SU-DHL-6 (cell line): ENCODE data around the gene TELO2.

Experiments used
- H2AFZ ChIP-seq: fragments of 200-600 bp; sonication (generic); 2 replicates; pipeline ENCODE4 v1.6.1; 2014; ENCODE audit warnings: low read depth, mild to moderate bottlenecking, moderate library complexity, mixed read lengths, antibody characterized with exemption, low read length; ENCODE audit not compliant: severe bottlenecking
- H3F3A ChIP-seq: fragments of 200-600 bp; shearing (Covaris generic); 2 replicates; pipeline ENCODE4 v1.6.0; 2016; ENCODE audit warnings: antibody characterized with exemption, mild to moderate bottlenecking; ENCODE audit not compliant: insufficient read depth
- H3K27ac ChIP-seq: fragments of 200-600 bp; sonication (generic); 2 replicates; pipeline ENCODE4 v1.5.1; 2016; ENCODE audit warnings: low read depth, mild to moderate bottlenecking, low read length, moderate library complexity, mixed read lengths
- H3K27me3 ChIP-seq: fragments of 200-600 bp; sonication (generic), shearing (Covaris generic); 2 replicates; pipeline ENCODE4 v1.6.0; 2014; ENCODE audit warnings: mild to moderate bottlenecking, low read length
- H3K36me3 ChIP-seq: fragments of 200-600 bp; sonication (generic); 2 replicates; pipeline ENCODE4 v1.6.1; 2014; ENCODE audit warnings: mild to moderate bottlenecking, low read length, mixed read lengths
- H3K4me2 ChIP-seq: fragments of 300-600, 200-600 bp; shearing (Covaris generic), sonication (generic); 2 replicates; pipeline ENCODE4 v1.6.0; 2014; ENCODE audit warnings: low read length, low read depth, mild to moderate bottlenecking; ENCODE audit not compliant: poor library complexity, severe bottlenecking
- H3K4me3 ChIP-seq: fragments of 200-600 bp; sonication (generic); 2 replicates; pipeline ENCODE4 v1.5.1; 2014; ENCODE audit warnings: antibody characterized with exemption, low read length, mild to moderate bottlenecking, mixed read lengths; ENCODE audit not compliant: insufficient read depth, poor library complexity, severe bottlenecking
- H3K79me2 ChIP-seq: fragments of 200-600 bp; sonication (generic); 2 replicates; pipeline ENCODE4 v1.6.1; 2014; ENCODE audit warnings: mild to moderate bottlenecking, low read length, moderate library complexity; ENCODE audit not compliant: insufficient read depth
- H3K9ac ChIP-seq: fragments of 200-600 bp; sonication (generic); 2 replicates; pipeline ENCODE4 v1.7.0; 2014; ENCODE audit warnings: mild to moderate bottlenecking, low read length
- H3K9me2 ChIP-seq: fragments of 200-600 bp; sonication (generic); replicated peaks from 2 replicates; pipeline ENCODE4 v1.6.1; 2014; ENCODE audit warnings: low read length; ENCODE audit not compliant: insufficient read depth
- H3K9me3 ChIP-seq: fragments of 200-600 bp; sonication (generic); 2 replicates; pipeline ENCODE4 v1.6.1; 2014; ENCODE audit warnings: low read length, mixed read lengths; ENCODE audit not compliant: insufficient read depth
- H4K20me1 ChIP-seq: fragments of 200-600 bp; sonication (generic); 2 replicates; pipeline ENCODE4 v1.6.1; 2014; ENCODE audit warnings: low read depth, mild to moderate bottlenecking, antibody characterized with exemption, low read length, moderate library complexity, mixed read lengths
- EZH2phosphoT487 ChIP-seq: fragments of 200-600 bp; sonication (generic), shearing (Covaris generic); conservative IDR thresholded peaks from 2 replicates; pipeline ENCODE4 v1.6.1; 2018; ENCODE audit warnings: mild to moderate bottlenecking, antibody characterized with exemption, low read length, moderate library complexity, mixed read lengths
- TF ChIP-seq, protein P1 (sequence below): fragments of 200-600 bp; sonication (generic); IDR thresholded peaks from one replicate; pipeline ENCODE4 v1.5.1; 2017; ENCODE audit warnings: antibody characterized with exemption, mild to moderate bottlenecking, low read length, moderate library complexity; ENCODE audit not compliant: insufficient read depth, poor library complexity, severe bottlenecking

Gene TELO2

DNA sequence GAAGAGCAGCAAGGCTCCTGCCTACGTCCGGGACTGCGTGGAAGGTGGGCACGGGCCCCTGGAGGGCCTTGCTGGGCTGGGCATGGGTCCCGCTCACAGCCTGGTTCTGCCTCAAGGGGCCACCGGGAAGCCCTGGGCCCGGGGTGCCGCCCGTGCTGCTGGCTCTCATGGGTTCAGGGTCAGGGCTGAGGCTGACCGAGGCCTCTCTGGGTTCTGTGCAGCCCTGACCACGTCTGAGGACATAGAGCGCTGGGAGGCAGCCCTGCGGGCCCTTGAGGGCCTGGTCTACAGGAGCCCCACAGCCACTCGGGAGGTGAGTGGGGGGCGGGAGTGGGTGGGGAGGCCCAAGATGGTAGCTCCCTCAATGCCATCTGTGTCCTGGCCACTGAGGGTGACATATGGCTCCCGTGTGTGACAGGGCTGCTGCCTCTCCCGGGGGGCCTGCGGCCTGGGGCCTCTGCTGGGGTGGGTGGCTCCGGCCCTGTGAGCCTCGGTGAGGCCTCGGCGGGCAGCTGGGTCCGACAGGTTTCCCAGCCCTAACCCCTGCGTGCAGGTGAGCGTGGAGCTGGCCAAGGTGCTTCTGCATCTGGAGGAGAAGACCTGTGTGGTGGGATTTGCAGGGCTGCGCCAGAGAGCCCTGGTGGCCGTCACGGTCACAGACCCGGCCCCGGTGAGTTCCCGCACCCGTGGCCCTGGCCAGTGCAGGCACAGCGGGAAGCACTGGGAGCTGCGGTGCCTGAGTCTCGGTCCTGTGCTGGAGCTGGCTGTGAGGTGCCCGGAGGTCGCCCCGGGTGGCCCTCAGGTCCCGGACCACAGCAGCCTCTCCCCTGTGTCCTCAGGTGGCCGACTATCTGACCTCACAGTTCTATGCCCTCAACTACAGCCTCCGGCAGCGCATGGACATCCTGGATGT lies 9.2 kb downstream of the TELO2 start:
- Histone ChIP-seq H3K4me3 (no peak overlapping the region), H3K27me3 (no peaks in the 10 kb centered on the region), H3F3A (no peaks in the 10 kb centered on the region), H3K9ac (no peak overlapping the region), H3K9me3 (no peaks in the 10 kb centered on the region), H4K20me1 (no peaks in the 10 kb centered on the region), H3K36me3 (no peaks in the 10 kb centered on the region), H3K4me2 (no peak overlapping the region), H2AFZ (no peak overlapping the region), H3K79me2 (no peaks in the 10 kb centered on the region), H3K9me2 (no peaks in the 10 kb centered on the region), H3K27ac (no peak overlapping the region)
- TF ChIP-seq, protein P1, sequence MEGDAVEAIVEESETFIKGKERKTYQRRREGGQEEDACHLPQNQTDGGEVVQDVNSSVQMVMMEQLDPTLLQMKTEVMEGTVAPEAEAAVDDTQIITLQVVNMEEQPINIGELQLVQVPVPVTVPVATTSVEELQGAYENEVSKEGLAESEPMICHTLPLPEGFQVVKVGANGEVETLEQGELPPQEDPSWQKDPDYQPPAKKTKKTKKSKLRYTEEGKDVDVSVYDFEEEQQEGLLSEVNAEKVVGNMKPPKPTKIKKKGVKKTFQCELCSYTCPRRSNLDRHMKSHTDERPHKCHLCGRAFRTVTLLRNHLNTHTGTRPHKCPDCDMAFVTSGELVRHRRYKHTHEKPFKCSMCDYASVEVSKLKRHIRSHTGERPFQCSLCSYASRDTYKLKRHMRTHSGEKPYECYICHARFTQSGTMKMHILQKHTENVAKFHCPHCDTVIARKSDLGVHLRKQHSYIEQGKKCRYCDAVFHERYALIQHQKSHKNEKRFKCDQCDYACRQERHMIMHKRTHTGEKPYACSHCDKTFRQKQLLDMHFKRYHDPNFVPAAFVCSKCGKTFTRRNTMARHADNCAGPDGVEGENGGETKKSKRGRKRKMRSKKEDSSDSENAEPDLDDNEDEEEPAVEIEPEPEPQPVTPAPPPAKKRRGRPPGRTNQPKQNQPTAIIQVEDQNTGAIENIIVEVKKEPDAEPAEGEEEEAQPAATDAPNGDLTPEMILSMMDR: no peak
- TF ChIP-seq EZH2phosphoT487: no peak

DNA sequence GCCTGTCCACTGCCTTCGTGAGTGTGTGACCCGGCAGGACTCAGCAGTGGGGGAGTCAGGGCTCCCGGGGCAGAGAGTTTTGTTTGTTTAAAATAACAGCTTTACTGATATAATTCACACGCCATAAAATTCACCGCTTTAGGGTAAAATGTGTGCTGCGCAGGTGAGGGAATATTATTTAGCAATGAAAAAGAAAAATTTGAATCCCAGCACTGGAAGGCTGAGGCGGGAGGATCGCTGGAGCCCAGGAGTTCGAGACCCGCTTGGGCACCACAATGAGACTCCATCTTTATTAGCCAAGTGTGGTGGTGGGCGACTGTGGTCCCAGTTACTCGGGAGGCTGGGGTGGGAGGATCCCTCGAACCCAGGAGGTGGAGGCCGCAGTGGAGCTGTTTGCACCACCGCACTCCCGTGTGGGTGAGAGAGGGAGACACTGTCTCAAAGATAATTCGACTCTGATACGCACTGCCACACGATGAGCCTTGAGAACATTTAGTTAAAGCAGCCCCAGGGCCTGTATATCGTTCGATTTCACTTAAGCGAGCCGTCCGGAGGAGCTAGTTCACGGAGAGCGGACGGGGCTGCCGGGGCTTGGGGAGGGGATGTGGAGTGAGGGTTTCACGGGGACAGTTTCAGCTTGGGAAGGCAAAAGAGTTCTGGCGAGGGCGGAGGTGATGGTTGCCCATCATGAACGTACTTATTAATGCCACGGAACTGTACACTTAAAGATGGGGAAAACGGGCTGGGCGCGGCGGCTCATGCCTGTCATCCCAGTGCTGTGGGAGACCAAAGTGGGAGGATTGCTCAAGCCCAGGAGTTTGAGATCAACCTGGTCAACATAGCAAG lies 10.2 kb downstream of the TELO2 start:
- no peaks in the 10 kb centered on the region for H3K9me3 ChIP-seq
- no peak overlapping the region for H3K9ac ChIP-seq
- TF ChIP-seq, protein P1: no peak
- TF ChIP-seq EZH2phosphoT487: no peak
- no peak overlapping the region for H3K4me2 ChIP-seq
- H3K79me2 ChIP-seq: no peaks in the 10 kb centered on the region
- H2AFZ ChIP-seq: no peak overlapping the region
- H3F3A ChIP-seq: no peaks in the 10 kb centered on the region
- H3K4me3 ChIP-seq: no peak overlapping the region
- H3K9me2 ChIP-seq: no peaks in the 10 kb centered on the region
- H3K27me3 ChIP-seq: no peaks in the 10 kb centered on the region
- H3K36me3 ChIP-seq: no peaks in the 10 kb centered on the region
- H4K20me1 ChIP-seq: no peaks in the 10 kb centered on the region
- no peak overlapping the region for H3K27ac ChIP-seq

DNA sequence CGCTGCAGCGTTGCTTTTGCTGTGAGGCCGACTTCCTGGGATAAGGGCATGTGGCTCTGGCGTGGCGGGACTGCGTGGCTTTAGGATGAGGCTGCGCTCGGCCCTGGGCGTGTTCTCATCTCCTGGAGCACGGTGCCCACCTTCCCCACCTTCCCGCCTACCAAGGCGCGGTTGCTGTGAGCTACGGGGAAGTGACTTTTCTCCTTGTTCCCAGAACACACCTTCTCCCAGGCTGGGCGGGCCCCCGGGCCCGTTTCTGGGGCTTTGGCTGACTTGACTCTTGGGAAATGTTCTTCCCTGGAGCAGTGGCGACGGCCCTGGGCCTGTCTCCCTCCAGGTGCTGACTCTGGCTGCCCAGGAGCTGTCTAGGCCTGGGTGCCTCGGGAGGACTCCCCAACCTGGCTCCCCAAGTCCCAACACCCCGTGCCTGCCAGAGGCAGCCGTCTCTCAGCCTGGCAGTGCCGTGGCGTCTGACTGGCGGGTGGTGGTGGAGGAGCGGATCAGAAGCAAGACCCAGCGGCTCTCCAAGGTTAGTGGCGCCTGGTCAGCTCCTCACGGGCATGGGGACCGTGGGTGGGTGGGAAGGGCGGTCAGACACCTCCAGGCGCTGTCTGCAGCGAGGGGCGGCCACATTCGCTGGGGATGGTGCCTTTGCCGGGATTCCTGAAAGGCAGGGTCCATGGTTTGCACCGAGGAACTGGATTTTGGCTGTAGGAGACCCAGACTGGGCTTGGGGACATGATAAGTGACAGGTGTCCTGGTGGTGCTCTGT lies 12.1 kb downstream of the TELO2 start:
- no peaks in the 10 kb centered on the region for H3K36me3 ChIP-seq
- no peaks in the 10 kb centered on the region for H3K27me3 ChIP-seq
- no peak overlapping the region for H2AFZ ChIP-seq

More for the DNA sequence above, 12.1 kb downstream of the TELO2 start:
- Histone ChIP-seq H3K9me2 (no peaks in the 10 kb centered on the region), H3K4me3 (no peak overlapping the region), H3K4me2 (no peak overlapping the region), H3F3A (no peaks in the 10 kb centered on the region), H3K9ac (no peak overlapping the region), H3K9me3 (no peaks in the 10 kb centered on the region), H3K27ac (no peak overlapping the region), H4K20me1 (no peaks in the 10 kb centered on the region), H3K79me2 (no peaks in the 10 kb centered on the region)
- TF ChIP-seq, protein P1: no peak
- TF ChIP-seq EZH2phosphoT487: no peak
